NCI-H2196 (cell line): Measurements from ENCODE around the gene CDC20B.
"Not testable (repeated sequence)": the region's sequence is repeated elsewhere in the genome, so short reads cannot be mapped to it uniquely, and the experiment has no call there.

Experiments used
- DNase-seq: peaks from one replicate; lab custom pipeline; 2025; ENCODE audit not compliant: unreplicated experiment; lab: John Stamatoyannopoulos, UW

CDC20B gene

GRCh38 chr5:55162666-55163065 lies 10.3 kb downstream of the CDC20B start:
- DNase-seq: no peak

GRCh38 chr5:55160493-55161209 lies 12.3 kb downstream of the CDC20B start:
- no peak for DNase-seq

- DNase-seq: peak; percentile 18
Observed at GRCh38 chr5:55159763-55160492, 13.0 kb downstream of the CDC20B start, which contains the start of gene GPX8. Gene GPX8, plus strand, starts transcription at chr5:55160171. Its CDS starts 22 bp downstream, at chr5:55160193.

GRCh38 chr5:55154873-55155272 lies 18.1 kb downstream of the CDC20B start:
- no peak for DNase-seq

GRCh38 chr5:55151923-55152842 lies 20.8 kb downstream of the CDC20B start:
- no peak for DNase-seq

- no peak for DNase-seq
Observed at GRCh38 chr5:55149308-55149795, 23.6 kb downstream of the CDC20B start.

- DNase-seq: peak; percentile 57
Observed at GRCh38 chr5:55146543-55147151, 26.3 kb downstream of the CDC20B start.

- DNase-seq: no peak
Observed at GRCh38 chr5:55146080-55146479, 26.9 kb downstream of the CDC20B start.

- no peak for DNase-seq
Observed at GRCh38 chr5:55143624-55144023, 29.4 kb downstream of the CDC20B start.

- no peak for DNase-seq
Observed at GRCh38 chr5:55141945-55142690, 30.9 kb downstream of the CDC20B start.

GRCh38 chr5:55140908-55141665 lies 31.9 kb downstream of the CDC20B start:
- DNase-seq: no peak

- no peak for DNase-seq
Observed at GRCh38 chr5:55136521-55136920, 36.5 kb downstream of the CDC20B start.

- DNase-seq: no peak
Observed at GRCh38 chr5:55134053-55134722, 38.8 kb downstream of the CDC20B start.

GRCh38 chr5:55123365-55123764 lies 49.6 kb downstream of the CDC20B start:
- DNase-seq: no peak

GRCh38 chr5:55114061-55114460 lies 58.9 kb downstream of the CDC20B start:
- DNase-seq: no peak

GRCh38 chr5:55113327-55113726 lies 59.6 kb downstream of the CDC20B start:
- no peak for DNase-seq

- DNase-seq: no peak
Observed at GRCh38 chr5:55110217-55110616, 62.8 kb downstream of the CDC20B start.

- DNase-seq: no peak
Observed at GRCh38 chr5:55108661-55109060, 64.3 kb downstream of the CDC20B start.

GRCh38 chr5:55105976-55106375 lies 67.0 kb downstream of the CDC20B start:
- DNase-seq: not testable (repeated sequence)
